ENCODE measurements around the gene EXOC4.

Gene EXOC4

GRCh38 chr7:134084488-134085144, 831.7 kb downstream of the EXOC4 start:
- H2BK5ac ChIP-seq (ENCODE audit: low read length) = no peak overlapping the region
- no peak overlapping the region for H3K23ac ChIP-seq (ENCODE audit: low read depth, low read length, poor library complexity)
- H2BK12ac ChIP-seq (ENCODE audit: low read length) = no peak overlapping the region
- H4K8ac ChIP-seq (ENCODE audit: low read depth, low read length) = no peak overlapping the region
- H3K4me3 ChIP-seq (ENCODE audit: low read length in 2 of 2) = no peak overlapping the region
- no peaks in the 10 kb centered on the region for H3K79me1 ChIP-seq (ENCODE audit: low read depth, low read length)
- H2AFZ ChIP-seq (ENCODE audit: low read length) = no peak overlapping the region
- no CpG with 5 or more reads among the region's 3 CpGs for WGBS, 2 donors (ENCODE audit: extremely low coverage in 2 of 2, insufficient read length in 2 of 2, insufficient replicate concordance in 1 of 2)
- H2AK5ac ChIP-seq (ENCODE audit: low read depth, low read length) = no peak overlapping the region
- H3K9ac ChIP-seq (ENCODE audit: low read depth, low read length, poor library complexity) = no peak overlapping the region
- no peak overlapping the region for H3K4ac ChIP-seq (ENCODE audit: low read length)
- no peak overlapping the region for H3K27ac ChIP-seq (replicated peaks; ENCODE audit: low read length)
- H3K4me2 ChIP-seq (ENCODE audit: insufficient read depth, low read length, poor library complexity, severe bottlenecking) = no peak overlapping the region
- no peak overlapping the region for H2BK120ac ChIP-seq (ENCODE audit: low read depth, low read length)
- H4K91ac ChIP-seq (ENCODE audit: low read depth, low read length, poor library complexity) = no peak overlapping the region
- no peak overlapping the region for H2BK15ac ChIP-seq (ENCODE audit: low read length)
- no peaks in the 10 kb centered on the region for H3K27me3 ChIP-seq (ENCODE audit: control insufficient read depth in 3 of 3, insufficient read depth in 3 of 3, low read depth in 1 of 3, low read length in 3 of 3)
- no peaks in the 10 kb centered on the region for H3K36me3 ChIP-seq (replicated peaks in 1 of 2; ENCODE audit: control insufficient read depth in 2 of 2, insufficient read depth in 2 of 2, low read length in 2 of 2)
- H3K4me1 ChIP-seq (ENCODE audit: control insufficient read depth in 2 of 2, insufficient read depth in 1 of 2, low read depth in 1 of 2, low read length in 2 of 2) = no peaks in the 10 kb centered on the region
- no peak overlapping the region for H3K14ac ChIP-seq (ENCODE audit: low read length)
- no peak overlapping the region for H3K18ac ChIP-seq (ENCODE audit: low read length)
- H3K9me3 ChIP-seq (replicated peaks in 1 of 2; ENCODE audit: control insufficient read depth in 2 of 2, insufficient read depth in 1 of 2, low read depth in 1 of 2, low read length in 2 of 2) = peaks cover 5 to 13% of the 10 kb centered on the region in 2 donors
- no peak for DNase-seq (ENCODE audit: low spot score)

- no peaks in the 10 kb centered on the region for H3K4me1 ChIP-seq (ENCODE audit: control insufficient read depth in 2 of 2, insufficient read depth in 1 of 2, low read depth in 1 of 2, low read length in 2 of 2)
- H3K27ac ChIP-seq (replicated peaks; ENCODE audit: low read length) = no peak overlapping the region
- H2AFZ ChIP-seq (ENCODE audit: low read length) = no peak overlapping the region
- no peak overlapping the region for H2AK5ac ChIP-seq (ENCODE audit: low read depth, low read length)
- H4K91ac ChIP-seq (ENCODE audit: low read depth, low read length, poor library complexity) = no peak overlapping the region
- no peak overlapping the region for H3K18ac ChIP-seq (ENCODE audit: low read length)
- no peak for DNase-seq (ENCODE audit: low spot score)
- no peak overlapping the region for H2BK120ac ChIP-seq (ENCODE audit: low read depth, low read length)
- no peak overlapping the region for H3K23ac ChIP-seq (ENCODE audit: low read depth, low read length, poor library complexity)
- H2BK15ac ChIP-seq (ENCODE audit: low read length) = no peak overlapping the region
- H3K4ac ChIP-seq (ENCODE audit: low read length) = no peak overlapping the region
- H3K14ac ChIP-seq (ENCODE audit: low read length) = no peak overlapping the region
- H3K27me3 ChIP-seq (ENCODE audit: control insufficient read depth in 3 of 3, insufficient read depth in 3 of 3, low read depth in 1 of 3, low read length in 3 of 3) = no peaks in the 10 kb centered on the region
- H3K9ac ChIP-seq (ENCODE audit: low read depth, low read length, poor library complexity) = no peak overlapping the region
- peaks cover 5 to 15% of the 10 kb centered on the region in 2 donors for H3K9me3 ChIP-seq (replicated peaks in 1 of 2; ENCODE audit: control insufficient read depth in 2 of 2, insufficient read depth in 1 of 2, low read depth in 1 of 2, low read length in 2 of 2)
- no peak overlapping the region for H4K8ac ChIP-seq (ENCODE audit: low read depth, low read length)
- no peaks in the 10 kb centered on the region for H3K36me3 ChIP-seq (replicated peaks in 1 of 2; ENCODE audit: control insufficient read depth in 2 of 2, insufficient read depth in 2 of 2, low read length in 2 of 2)
- H3K4me3 ChIP-seq (ENCODE audit: low read length in 2 of 2) = no peak overlapping the region
- no peaks in the 10 kb centered on the region for H3K79me1 ChIP-seq (ENCODE audit: low read depth, low read length)
- no peak overlapping the region for H3K4me2 ChIP-seq (ENCODE audit: insufficient read depth, low read length, poor library complexity, severe bottlenecking)
- no peak overlapping the region for H2BK5ac ChIP-seq (ENCODE audit: low read length)
- no peak overlapping the region for H2BK12ac ChIP-seq (ENCODE audit: low read length)
Observed at GRCh38 chr7:134085311-134085710, 832.4 kb downstream of the EXOC4 start.

- no peak overlapping the region for H2BK15ac ChIP-seq (ENCODE audit: low read length)
- H3K9ac ChIP-seq (ENCODE audit: low read depth, low read length, poor library complexity) = no peak overlapping the region
- WGBS, 2 donors (ENCODE audit: extremely low coverage in 2 of 2, insufficient read length in 2 of 2, insufficient replicate concordance in 1 of 2) = no CpG with 5 or more reads among the region's 2 CpGs
- no peak overlapping the region for H2BK5ac ChIP-seq (ENCODE audit: low read length)
- H4K91ac ChIP-seq (ENCODE audit: low read depth, low read length, poor library complexity) = no peak overlapping the region
- no peak overlapping the region for H3K14ac ChIP-seq (ENCODE audit: low read length)
- no peak for DNase-seq (ENCODE audit: low spot score)
- H2AFZ ChIP-seq (ENCODE audit: low read length) = no peak overlapping the region
- no peak overlapping the region for H3K4me3 ChIP-seq (ENCODE audit: low read length in 2 of 2)
- no peak overlapping the region for H2BK12ac ChIP-seq (ENCODE audit: low read length)
- peaks cover 5 to 22% of the 10 kb centered on the region in 2 donors for H3K9me3 ChIP-seq (replicated peaks in 1 of 2; ENCODE audit: control insufficient read depth in 2 of 2, insufficient read depth in 1 of 2, low read depth in 1 of 2, low read length in 2 of 2)
- H3K23ac ChIP-seq (ENCODE audit: low read depth, low read length, poor library complexity) = no peak overlapping the region
- no peaks in the 10 kb centered on the region for H3K27me3 ChIP-seq (ENCODE audit: control insufficient read depth in 3 of 3, insufficient read depth in 3 of 3, low read depth in 1 of 3, low read length in 3 of 3)
- no peak overlapping the region for H3K4ac ChIP-seq (ENCODE audit: low read length)
- no peaks in the 10 kb centered on the region for H3K36me3 ChIP-seq (replicated peaks in 1 of 2; ENCODE audit: control insufficient read depth in 2 of 2, insufficient read depth in 2 of 2, low read length in 2 of 2)
- no peaks in the 10 kb centered on the region for H3K79me1 ChIP-seq (ENCODE audit: low read depth, low read length)
- no peak overlapping the region for H4K8ac ChIP-seq (ENCODE audit: low read depth, low read length)
- no peak overlapping the region for H3K4me2 ChIP-seq (ENCODE audit: insufficient read depth, low read length, poor library complexity, severe bottlenecking)
- H3K4me1 ChIP-seq (ENCODE audit: control insufficient read depth in 2 of 2, insufficient read depth in 1 of 2, low read depth in 1 of 2, low read length in 2 of 2) = no peaks in the 10 kb centered on the region
- no peak overlapping the region for H3K27ac ChIP-seq (replicated peaks; ENCODE audit: low read length)
- H2BK120ac ChIP-seq (ENCODE audit: low read depth, low read length) = no peak overlapping the region
- H2AK5ac ChIP-seq (ENCODE audit: low read depth, low read length) = no peak overlapping the region
- H3K18ac ChIP-seq (ENCODE audit: low read length) = no peak overlapping the region
Observed at GRCh38 chr7:134086998-134087735, 834.3 kb downstream of the EXOC4 start.

- H3K4me2 ChIP-seq (ENCODE audit: insufficient read depth, low read length, poor library complexity, severe bottlenecking) = no peak overlapping the region
- no peak overlapping the region for H3K9ac ChIP-seq (ENCODE audit: low read depth, low read length, poor library complexity)
- H4K91ac ChIP-seq (ENCODE audit: low read depth, low read length, poor library complexity) = no peak overlapping the region
- no peak overlapping the region for H3K4ac ChIP-seq (ENCODE audit: low read length)
- no peak overlapping the region for H2BK12ac ChIP-seq (ENCODE audit: low read length)
- H3K4me1 ChIP-seq (ENCODE audit: control insufficient read depth in 2 of 2, insufficient read depth in 1 of 2, low read depth in 1 of 2, low read length in 2 of 2) = no peaks in the 10 kb centered on the region
- no peaks in the 10 kb centered on the region for H3K79me1 ChIP-seq (ENCODE audit: low read depth, low read length)
- peaks cover 5 to 22% of the 10 kb centered on the region in 2 donors for H3K9me3 ChIP-seq (replicated peaks in 1 of 2; ENCODE audit: control insufficient read depth in 2 of 2, insufficient read depth in 1 of 2, low read depth in 1 of 2, low read length in 2 of 2)
- H2BK120ac ChIP-seq (ENCODE audit: low read depth, low read length) = no peak overlapping the region
- no peak overlapping the region for H2BK5ac ChIP-seq (ENCODE audit: low read length)
- no peak overlapping the region for H2AFZ ChIP-seq (ENCODE audit: low read length)
- no peak overlapping the region for H2BK15ac ChIP-seq (ENCODE audit: low read length)
- H2AK5ac ChIP-seq (ENCODE audit: low read depth, low read length) = no peak overlapping the region
- no peak overlapping the region for H3K4me3 ChIP-seq (ENCODE audit: low read length in 2 of 2)
- no peaks in the 10 kb centered on the region for H3K27me3 ChIP-seq (ENCODE audit: control insufficient read depth in 3 of 3, insufficient read depth in 3 of 3, low read depth in 1 of 3, low read length in 3 of 3)
- H3K27ac ChIP-seq (replicated peaks; ENCODE audit: low read length) = no peak overlapping the region
- DNase-seq (ENCODE audit: low spot score) = no peak
- no peak overlapping the region for H3K14ac ChIP-seq (ENCODE audit: low read length)
- no peak overlapping the region for H3K18ac ChIP-seq (ENCODE audit: low read length)
- H3K36me3 ChIP-seq (replicated peaks in 1 of 2; ENCODE audit: control insufficient read depth in 2 of 2, insufficient read depth in 2 of 2, low read length in 2 of 2) = no peaks in the 10 kb centered on the region
- no peak overlapping the region for H4K8ac ChIP-seq (ENCODE audit: low read depth, low read length)
- no peak overlapping the region for H3K23ac ChIP-seq (ENCODE audit: low read depth, low read length, poor library complexity)
Observed at GRCh38 chr7:134088199-134088598, 835.3 kb downstream of the EXOC4 start.
